Sigmoid colon (tissue), 4 donors: ENCODE results near the gene LAIR2.

Source experiments
- CTCF ChIP-seq, 4 experiments: fragments of 450-650 bp in 3 of 4; fragments of 200-600 bp in 1 of 4; IDR thresholded peaks; one replicate each; pipeline ENCODE4 v1.5.1; 2016 to 2019; ENCODE audit warnings: antibody characterized with exemption in 4 of 4, mild to moderate bottlenecking in 3 of 4, moderate library complexity in 2 of 4
- EP300 ChIP-seq, 4 donors: sonication (generic); formaldehyde crosslinking; IDR thresholded peaks; one replicate each; pipeline ENCODE4 v1.6.1; 2017; ENCODE audit warnings: antibody characterized with exemption in 4 of 4
- POLR2A ChIP-seq, 2 donors: fragments of 450-650 bp; IDR thresholded peaks; one replicate each; pipeline ENCODE4 v1.6.1; 2016; ENCODE audit warnings: antibody characterized with exemption in 2 of 2, mild to moderate bottlenecking in 2 of 2, moderate library complexity in 2 of 2
- POLR2AphosphoS5 ChIP-seq, 4 donors: sonication (generic); formaldehyde crosslinking; IDR thresholded peaks; one replicate each; pipeline ENCODE4 v1.6.1; 2017; ENCODE audit warnings: antibody characterized with exemption in 4 of 4

GRCh38 chr19:54551950-54552912, 49.6 kb downstream of the LAIR2 start:
- no peak for TF ChIP-seq CTCF (IDR thresholded peaks at IDR 0.05)
- no peak for TF ChIP-seq POLR2A (IDR thresholded peaks at IDR 0.05)
- TF ChIP-seq EP300 (IDR thresholded peaks at IDR 0.05) = no peak
- no peak for TF ChIP-seq POLR2AphosphoS5 (IDR thresholded peaks at IDR 0.05)
